Measurements from ENCODE around the gene ITGA2. TPM values are rescaled to one million over a fixed set of nuclear protein-coding genes. Genes with fewer than 3 reads are reported as not detected.

ITGA2 gene
- total and polyA plus RNA-seq, 2 of the 8 experiments (the other 6 are each of a cell fraction or from before 2014, with no cell fraction given): 1.4 to 7.7 TPM

DNA sequence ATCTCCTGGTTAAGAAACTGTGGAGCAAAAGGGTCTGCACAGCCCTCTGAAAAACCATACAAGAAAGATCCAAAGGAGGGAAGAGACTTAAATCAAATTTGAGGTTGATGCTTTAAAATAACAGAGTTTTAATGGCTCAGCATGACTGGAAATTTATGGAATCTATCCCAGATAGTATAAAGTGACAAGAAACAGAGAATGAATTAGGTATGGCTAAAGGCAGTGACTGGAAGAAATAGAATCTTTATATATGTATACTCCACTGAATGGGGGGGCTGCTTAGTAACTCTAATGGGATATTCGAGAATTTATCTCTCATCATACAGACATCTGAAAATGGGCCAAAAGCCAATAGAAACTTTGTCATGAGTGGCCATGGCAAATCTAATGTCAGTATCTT lies 138.0 kb downstream of the ITGA2 start:
- no peaks in the 10 kb centered on the region for H3K36me3 ChIP-seq (ENCODE audit: control insufficient read depth in 2 of 4, insufficient read depth in 4 of 4, low read length in 3 of 4)
- 55% methylated on average over 1 of the region's 1 CpG; no CpG with 5 or more reads in 1 of the 2 experiments for WGBS, 2 experiments (ENCODE audit: extremely low coverage in 1 of 2, insufficient coverage in 1 of 2, insufficient read length in 1 of 2, insufficient replicate concordance in 2 of 2, low coverage in 1 of 2, low lambda C conversion rate in 2 of 2, missing lambda C conversion rate in 1 of 2)
- H2AFZ ChIP-seq (ENCODE audit: low read length): no peak overlapping the region
- no peak overlapping the region for H3K27ac ChIP-seq (ENCODE audit: low read depth, low read length)
- no peaks in the 10 kb centered on the region for H3K27me3 ChIP-seq (replicated peaks in 1 of 4; ENCODE audit: control insufficient read depth in 3 of 4, extremely low read depth in 1 of 4, insufficient read depth in 3 of 4, low read length in 3 of 4)
- H3K18ac ChIP-seq (ENCODE audit: extremely low read depth, low read length): no peak overlapping the region
- no peak overlapping the region for H3K4ac ChIP-seq (replicated peaks; ENCODE audit: insufficient read length, low read depth, low read length)
- H3K23me2 ChIP-seq (ENCODE audit: low read depth, low read length): no peaks in the 10 kb centered on the region
- H4K8ac ChIP-seq (ENCODE audit: extremely low read depth, insufficient read depth, low read length): no peak overlapping the region
- no peaks in the 10 kb centered on the region for H4K20me1 ChIP-seq (replicated peaks in 1 of 2; ENCODE audit: control insufficient read depth in 1 of 2, insufficient read depth in 2 of 2, low read length in 2 of 2)
- H3K4me3 ChIP-seq (ENCODE audit: extremely low read depth in 1 of 4, insufficient read depth in 2 of 4, low read depth in 3 of 4, low read length in 4 of 4): no peak overlapping the region
- no peaks in the 10 kb centered on the region for H3K9me3 ChIP-seq (ENCODE audit: insufficient read depth in 2 of 2, low read depth in 1 of 2, low read length in 1 of 2)
- ChIA-PET POLR2A (ENCODE audit: partially characterized antibody) (no interaction called here), CTCF (ENCODE audit: partially characterized antibody) (interaction anchor here (1.5 kb wide), 1 partner anchor 12 kb away, joined by 6 read pairs; no protein-coding TSS in a partner anchor)
- no peak overlapping the region for H2AK5ac ChIP-seq (ENCODE audit: low read depth, low read length)
- DNase-seq (ENCODE audit: low read depth in 1 of 2, low spot score in 2 of 2) (no peak), FAIRE-seq (no peak)
- H3K4me2 ChIP-seq (ENCODE audit: insufficient read depth in 1 of 2, low read depth in 2 of 2, low read length in 2 of 2): no peak overlapping the region
- no peaks in the 10 kb centered on the region for H3K4me1 ChIP-seq (replicated peaks in 1 of 4; ENCODE audit: control insufficient read depth in 3 of 4, insufficient read depth in 4 of 4, low read length in 3 of 4)
- no peak overlapping the region for H4K91ac ChIP-seq (replicated peaks; ENCODE audit: insufficient read length, low read length)
- no peak overlapping the region for H4K5ac ChIP-seq (ENCODE audit: insufficient read length, low read depth, low read length)
- H2BK120ac ChIP-seq (replicated peaks; ENCODE audit: low read depth, low read length): no peak overlapping the region
- no peak overlapping the region for H2BK5ac ChIP-seq (ENCODE audit: low read depth, low read length)
- no peak overlapping the region for H3K56ac ChIP-seq (replicated peaks; ENCODE audit: insufficient read length, low read depth, low read length)
- no peak overlapping the region for H3K14ac ChIP-seq (ENCODE audit: insufficient read length)
- H3K9ac ChIP-seq (replicated peaks in 1 of 4; ENCODE audit: extremely low read depth in 1 of 4, low read depth in 3 of 4, low read length in 3 of 4): no peak overlapping the region
- no peak overlapping the region for H2BK12ac ChIP-seq (ENCODE audit: low read depth, low read length)
- H3K79me2 ChIP-seq (ENCODE audit: control insufficient read depth in 1 of 2, insufficient read depth in 2 of 2, low read length in 2 of 2): no peaks in the 10 kb centered on the region
- H3K23ac ChIP-seq (ENCODE audit: insufficient read length): no peak overlapping the region
- no peak overlapping the region for H2BK15ac ChIP-seq (ENCODE audit: low read length)
- no peak overlapping the region for H2BK20ac ChIP-seq (ENCODE audit: low read length)
- no peaks in the 10 kb centered on the region for H3K79me1 ChIP-seq (ENCODE audit: low read depth, low read length)
- TF ChIP-seq HDAC6 (IDR thresholded peaks at IDR 0.05; ENCODE audit: low read depth, low read length) (no peak), EP300 (IDR thresholded peaks at IDR 0.05; ENCODE audit: borderline replicate concordance in 1 of 2, low read depth in 2 of 2, low read length in 2 of 2) (no peak), HDAC2 (IDR thresholded peaks at IDR 0.05; ENCODE audit: borderline replicate concordance in 1 of 2, low read depth in 2 of 2, low read length in 2 of 2) (no peak), MAFK (IDR thresholded peaks at IDR 0.05; ENCODE audit: low read depth, low read length) (no peak), TAF7 (optimal IDR thresholded peaks at IDR 0.05; ENCODE audit: borderline replicate concordance, low read depth, low read length) (no peak), RXRA (IDR thresholded peaks at IDR 0.05; ENCODE audit: insufficient read depth, low read depth, low read length) (no peak), JUND (IDR thresholded peaks at IDR 0.05; ENCODE audit: low read length) (no peak), JUN (IDR thresholded peaks at IDR 0.05; ENCODE audit: low read depth, low read length) (no peak), SIN3A (conservative IDR thresholded peaks at IDR 0.05 in 1 of 2, IDR thresholded peaks at IDR 0.05 in 1 of 2; ENCODE audit: low read depth in 1 of 2, low read length in 2 of 2) (no peak), YY1 (IDR thresholded peaks at IDR 0.05; ENCODE audit: low read depth, low read length) (no peak)
- TF ChIP-seq, protein P1, sequence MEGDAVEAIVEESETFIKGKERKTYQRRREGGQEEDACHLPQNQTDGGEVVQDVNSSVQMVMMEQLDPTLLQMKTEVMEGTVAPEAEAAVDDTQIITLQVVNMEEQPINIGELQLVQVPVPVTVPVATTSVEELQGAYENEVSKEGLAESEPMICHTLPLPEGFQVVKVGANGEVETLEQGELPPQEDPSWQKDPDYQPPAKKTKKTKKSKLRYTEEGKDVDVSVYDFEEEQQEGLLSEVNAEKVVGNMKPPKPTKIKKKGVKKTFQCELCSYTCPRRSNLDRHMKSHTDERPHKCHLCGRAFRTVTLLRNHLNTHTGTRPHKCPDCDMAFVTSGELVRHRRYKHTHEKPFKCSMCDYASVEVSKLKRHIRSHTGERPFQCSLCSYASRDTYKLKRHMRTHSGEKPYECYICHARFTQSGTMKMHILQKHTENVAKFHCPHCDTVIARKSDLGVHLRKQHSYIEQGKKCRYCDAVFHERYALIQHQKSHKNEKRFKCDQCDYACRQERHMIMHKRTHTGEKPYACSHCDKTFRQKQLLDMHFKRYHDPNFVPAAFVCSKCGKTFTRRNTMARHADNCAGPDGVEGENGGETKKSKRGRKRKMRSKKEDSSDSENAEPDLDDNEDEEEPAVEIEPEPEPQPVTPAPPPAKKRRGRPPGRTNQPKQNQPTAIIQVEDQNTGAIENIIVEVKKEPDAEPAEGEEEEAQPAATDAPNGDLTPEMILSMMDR (IDR thresholded peaks at IDR 0.05; ENCODE audit: control extremely low read depth in 1 of 3, insufficient read depth in 1 of 3, low read depth in 1 of 3, low read length in 3 of 3): no peak

Measured in H1 (cell line).